HG03571 (cell line): ENCODE results near the gene GHRHR.

Experiments
- ATAC-seq: cut with Tn5 transposase; IDR thresholded peaks from one replicate; pipeline ENCODE4 v1.9.1; 2021; ENCODE audit not compliant: unreplicated experiment

Gene GHRHR

DNA sequence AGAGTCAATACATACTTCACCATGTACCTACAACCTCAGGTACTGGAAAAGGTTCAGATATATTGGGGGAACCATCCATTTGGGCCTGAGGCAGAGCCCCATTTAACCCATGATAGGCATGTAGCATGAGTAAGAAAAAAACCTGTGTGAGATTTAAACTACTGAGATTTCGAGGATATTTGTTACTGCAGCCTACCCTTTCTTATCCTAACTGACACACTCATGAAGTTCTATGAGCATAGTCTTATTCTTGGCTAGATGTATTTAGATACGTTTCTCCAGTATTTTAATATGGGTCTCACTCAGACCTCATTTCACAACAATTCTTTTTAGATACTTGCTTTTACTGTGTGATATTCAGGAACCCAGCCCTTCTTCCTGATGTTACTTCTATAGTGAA is 39.3 kb downstream of the GHRHR start:
- ATAC-seq = no peak

DNA sequence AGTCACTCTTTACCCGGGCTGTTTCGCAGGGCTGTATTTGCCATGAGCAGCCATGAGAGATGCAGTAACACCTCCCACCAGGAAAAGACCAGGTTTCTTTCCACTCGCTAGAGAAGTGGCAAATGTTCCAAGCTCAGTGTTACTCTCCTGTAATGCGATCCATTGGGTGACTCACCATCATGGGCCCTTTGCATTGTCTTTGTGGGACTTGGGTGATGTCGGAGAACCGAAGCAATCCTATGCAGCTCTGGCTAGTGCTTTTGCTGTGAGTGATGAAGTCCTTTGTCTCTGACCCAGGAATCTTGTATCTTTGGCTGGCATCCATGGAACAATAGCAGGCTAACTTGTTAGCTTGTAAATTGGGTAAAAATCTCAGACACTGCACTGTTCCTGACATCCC is 40.0 kb downstream of the GHRHR start:
- no peak for ATAC-seq

DNA sequence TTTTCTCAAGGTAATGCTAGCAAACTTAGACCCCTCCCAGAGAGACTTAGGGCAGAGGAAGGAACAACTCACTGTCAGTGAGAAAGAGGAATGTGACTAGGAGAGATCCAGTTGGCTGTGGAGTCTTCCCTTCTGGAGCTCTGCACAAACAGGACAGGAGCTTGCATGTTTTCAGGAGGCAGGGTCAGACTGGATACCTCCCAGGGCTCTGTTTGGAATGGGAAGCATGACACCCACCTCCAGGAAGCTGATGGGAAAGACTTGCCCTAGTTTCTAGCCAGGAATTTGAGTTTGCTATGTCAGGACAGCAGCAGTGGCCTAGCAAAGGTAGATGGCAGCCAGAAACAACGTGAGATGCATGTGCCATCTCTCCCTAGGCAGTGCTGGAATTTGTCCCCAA is 40.6 kb downstream of the GHRHR start:
- no peak for ATAC-seq

DNA sequence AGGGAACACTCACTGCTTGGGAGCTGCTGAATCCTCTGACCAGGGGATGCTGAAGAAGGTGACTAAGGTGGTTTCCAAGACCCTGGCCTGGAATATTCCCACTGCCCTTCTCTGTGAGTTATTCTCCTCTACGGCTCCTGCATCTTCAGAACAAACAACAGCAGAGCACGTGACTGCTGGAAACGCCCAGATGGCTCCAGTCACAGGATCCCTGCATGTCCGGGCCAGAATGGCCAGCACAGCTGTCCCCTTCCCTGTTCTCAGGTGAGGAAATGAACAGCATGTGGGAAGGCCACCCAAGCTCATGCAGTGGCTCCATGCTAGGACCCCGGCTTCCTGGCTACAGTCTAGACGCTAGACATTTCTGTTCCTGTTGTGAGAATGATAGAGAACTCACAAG is 43.1 kb downstream of the GHRHR start:
- ATAC-seq = no peak

DNA sequence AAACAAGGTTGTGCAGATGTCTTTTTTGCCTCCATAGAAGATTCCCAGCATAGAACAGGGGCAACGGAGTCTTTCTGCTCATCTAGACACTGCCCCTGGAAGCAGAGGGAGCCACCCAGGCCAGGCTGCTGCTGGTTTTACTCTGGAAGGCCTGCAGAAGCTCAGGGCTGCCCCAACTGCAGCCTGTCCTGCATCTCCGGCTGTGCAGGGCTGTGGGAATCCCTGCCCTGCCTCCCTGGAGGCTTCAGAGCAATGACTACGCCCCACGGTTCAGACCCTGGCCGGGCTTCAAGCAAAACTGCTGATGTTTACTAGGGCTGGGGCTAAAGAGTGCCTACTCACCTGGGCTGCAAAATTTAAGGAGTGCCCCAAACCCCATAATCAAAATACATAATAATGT is 43.9 kb downstream of the GHRHR start:
- ATAC-seq = no peak

DNA sequence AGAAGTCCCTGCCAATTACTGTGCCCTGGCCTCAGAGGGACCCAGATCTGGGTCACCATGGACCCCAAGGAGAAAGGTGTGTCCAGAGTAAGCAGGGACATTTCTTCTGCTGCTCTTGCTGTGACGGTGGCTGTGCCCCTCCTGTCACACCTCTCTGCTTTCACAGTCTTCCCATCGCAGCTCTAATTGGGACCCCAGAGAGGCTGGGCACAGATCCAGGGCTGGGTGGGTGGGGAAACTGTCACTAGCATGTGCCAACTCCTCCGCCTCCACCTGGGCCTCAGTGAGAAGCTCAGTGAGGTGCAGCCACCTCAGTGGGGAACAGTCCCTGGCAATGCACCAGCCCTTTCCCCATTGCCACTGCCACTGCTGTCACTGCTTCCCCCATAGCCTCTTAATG is 51.1 kb downstream of the GHRHR start:
- ATAC-seq = no peak

DNA sequence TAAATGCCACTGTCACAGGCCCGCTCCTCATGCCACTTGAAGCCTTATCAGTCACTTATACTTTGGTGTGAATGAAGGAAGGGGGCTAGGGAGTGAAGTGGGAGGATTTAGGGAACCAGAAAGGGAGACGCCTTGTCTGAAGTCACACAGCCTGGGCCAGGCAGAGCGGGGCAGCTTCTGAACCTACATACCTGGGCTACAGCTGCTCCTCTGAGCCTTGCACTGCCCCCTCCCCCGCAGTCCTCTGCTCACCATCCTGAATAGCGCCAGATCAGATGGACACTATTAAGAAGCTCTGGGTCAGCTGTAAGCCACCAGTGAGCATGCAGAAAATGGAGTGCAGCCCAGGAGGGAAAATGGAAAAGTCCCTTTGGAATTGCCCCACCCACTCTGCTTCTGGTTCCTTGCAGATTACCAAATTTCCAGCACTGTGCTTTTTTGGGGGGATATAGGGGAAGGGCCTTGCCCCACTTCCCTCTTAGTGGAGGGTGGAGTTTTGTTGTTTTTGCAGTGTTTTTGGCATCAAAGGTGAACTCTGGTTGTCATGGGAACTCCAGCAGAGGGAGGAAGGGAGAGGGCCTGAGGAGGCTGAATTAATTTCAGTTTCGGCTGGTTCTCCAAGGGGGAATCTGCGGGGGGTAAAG is 53.4 kb downstream of the GHRHR start:
- ATAC-seq = no peak

DNA sequence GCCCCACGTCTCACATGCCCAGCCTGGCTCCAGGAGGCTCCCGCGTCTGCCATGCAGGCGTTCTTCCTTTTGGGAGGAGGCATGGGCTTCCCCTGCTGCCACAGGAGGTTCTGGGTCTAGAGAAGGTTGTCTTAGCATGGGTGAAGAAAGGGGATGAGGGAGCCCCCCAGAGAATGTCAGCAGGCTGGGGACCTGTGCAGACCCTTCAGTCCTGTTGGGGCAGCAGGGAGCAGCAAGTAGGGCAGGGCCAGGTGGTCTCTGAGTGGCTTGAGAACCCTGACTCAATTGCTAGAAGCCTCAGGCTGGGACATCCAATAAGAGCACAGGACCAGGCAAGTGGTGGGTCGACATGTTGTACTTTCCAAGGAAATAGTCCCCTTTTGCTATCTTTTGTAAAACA is 54.0 kb downstream of the GHRHR start:
- no peak for ATAC-seq

DNA sequence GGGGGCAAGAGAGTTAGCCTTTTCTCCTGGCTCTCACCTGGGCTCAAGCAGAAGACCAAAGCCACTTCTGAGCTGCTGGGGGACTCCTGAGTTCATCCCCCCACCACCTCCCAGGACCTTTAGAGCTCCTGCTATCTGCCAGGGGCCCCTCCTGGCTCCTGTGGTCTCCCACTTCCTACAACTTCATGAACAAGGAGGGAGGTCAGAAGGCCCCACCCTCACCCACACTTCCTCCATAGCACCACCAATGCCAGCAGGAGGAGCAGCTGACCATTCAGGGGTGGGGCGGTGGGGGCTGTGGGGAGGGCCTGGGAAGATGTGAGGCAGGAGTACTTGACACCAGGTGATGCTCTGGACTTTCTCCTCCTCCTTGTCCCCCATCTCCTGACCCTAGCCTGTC is 55.8 kb downstream of the GHRHR start:
- no peak for ATAC-seq

DNA sequence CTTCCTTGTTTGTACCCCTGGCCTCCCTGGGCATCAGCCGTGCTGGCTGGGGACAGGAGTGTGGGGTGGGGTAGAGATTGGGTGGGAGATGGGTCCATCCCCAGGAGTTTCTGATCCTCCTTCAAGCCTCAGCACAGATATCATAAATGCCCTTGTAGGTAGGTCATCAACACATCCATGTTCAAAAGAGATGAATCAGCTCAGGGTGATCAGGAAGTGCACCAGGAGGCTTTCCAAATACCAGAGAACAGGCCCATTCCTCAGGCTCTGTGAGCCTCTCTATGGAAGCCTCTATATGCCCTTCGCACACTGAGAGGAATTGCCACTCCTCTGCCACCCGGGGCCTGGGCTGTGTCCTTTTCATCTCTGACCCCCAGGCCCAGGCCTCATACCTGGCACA is 56.4 kb downstream of the GHRHR start:
- no peak for ATAC-seq

DNA sequence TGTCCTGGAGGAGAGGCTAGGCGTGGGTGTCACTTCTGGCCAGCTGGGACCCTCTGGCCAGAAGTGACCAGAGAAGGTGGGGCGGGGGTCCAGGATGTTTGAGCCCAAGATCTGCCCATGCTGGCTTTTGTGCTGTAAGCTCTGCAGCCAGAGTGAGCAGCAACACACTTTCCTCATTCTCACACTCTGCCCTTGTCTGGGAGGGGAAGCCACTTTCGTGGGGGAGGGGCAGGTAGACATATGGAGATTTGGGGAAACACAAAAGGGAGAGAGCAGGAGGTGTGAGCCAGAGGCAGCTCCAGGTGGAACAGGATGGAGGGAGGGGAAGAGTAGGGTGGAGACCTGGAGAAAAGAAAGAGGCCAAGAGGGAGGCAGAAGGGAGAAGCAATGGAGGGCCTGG is 56.9 kb downstream of the GHRHR start:
- ATAC-seq = no peak

DNA sequence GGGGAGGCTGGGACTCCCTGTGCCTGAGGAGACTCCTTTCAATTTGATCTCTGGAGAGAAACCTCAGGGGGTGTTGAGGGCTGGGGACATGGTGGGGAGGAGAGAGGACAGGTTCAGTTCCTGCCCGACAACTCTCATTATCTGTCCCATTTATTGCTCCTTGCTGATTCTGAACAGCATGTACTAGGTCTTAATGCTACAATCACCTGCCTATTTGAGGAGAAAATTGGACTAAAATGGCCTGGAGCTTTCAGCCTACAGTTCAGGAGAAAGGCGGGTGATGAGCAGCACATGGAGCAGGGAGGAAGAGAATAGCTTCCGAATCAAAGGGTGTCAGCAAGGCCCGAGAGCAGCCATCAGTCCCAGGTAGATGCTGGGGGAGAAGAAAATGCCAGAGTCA is 58.4 kb downstream of the GHRHR start:
- no peak for ATAC-seq

DNA sequence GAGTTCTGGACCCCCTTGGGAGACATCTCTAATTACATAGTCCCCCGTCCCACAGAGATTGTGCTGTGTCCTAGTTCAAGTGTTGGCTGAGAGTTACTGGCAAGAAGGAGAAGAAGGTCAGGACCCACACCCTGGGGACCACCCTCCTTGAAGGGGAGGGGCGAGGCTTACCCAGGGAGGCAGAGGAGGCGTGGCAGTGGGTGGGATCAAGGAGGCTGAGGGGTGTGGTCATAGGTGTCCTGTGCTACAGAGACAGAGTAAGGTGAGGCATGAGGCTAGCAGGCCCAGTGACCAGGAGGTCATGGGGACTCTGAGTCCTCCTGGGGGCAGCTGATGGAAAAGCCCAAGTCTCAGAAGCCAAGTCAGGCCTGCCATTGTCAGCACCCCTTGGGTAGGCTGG is 59.0 kb downstream of the GHRHR start:
- no peak for ATAC-seq

DNA sequence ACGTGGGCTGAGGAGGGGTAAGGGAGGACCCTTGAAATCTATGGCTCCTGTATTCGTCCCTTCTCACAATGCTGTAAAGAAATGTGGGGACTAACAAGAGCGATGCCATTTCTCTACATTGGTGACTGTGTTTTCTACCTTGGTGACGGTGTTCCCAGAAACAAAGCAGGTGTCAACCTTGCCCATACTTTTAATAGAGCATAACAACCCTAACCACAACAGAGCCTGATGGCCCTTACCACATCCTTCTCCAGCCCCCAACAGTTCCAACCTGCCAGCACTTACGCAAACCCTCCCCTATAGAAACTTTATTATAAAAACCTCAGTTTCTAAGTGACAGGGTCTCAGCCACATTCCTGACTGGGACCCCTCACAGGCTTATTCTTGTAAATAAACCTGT is 60.1 kb downstream of the GHRHR start:
- peak; percentile 47 for ATAC-seq

DNA sequence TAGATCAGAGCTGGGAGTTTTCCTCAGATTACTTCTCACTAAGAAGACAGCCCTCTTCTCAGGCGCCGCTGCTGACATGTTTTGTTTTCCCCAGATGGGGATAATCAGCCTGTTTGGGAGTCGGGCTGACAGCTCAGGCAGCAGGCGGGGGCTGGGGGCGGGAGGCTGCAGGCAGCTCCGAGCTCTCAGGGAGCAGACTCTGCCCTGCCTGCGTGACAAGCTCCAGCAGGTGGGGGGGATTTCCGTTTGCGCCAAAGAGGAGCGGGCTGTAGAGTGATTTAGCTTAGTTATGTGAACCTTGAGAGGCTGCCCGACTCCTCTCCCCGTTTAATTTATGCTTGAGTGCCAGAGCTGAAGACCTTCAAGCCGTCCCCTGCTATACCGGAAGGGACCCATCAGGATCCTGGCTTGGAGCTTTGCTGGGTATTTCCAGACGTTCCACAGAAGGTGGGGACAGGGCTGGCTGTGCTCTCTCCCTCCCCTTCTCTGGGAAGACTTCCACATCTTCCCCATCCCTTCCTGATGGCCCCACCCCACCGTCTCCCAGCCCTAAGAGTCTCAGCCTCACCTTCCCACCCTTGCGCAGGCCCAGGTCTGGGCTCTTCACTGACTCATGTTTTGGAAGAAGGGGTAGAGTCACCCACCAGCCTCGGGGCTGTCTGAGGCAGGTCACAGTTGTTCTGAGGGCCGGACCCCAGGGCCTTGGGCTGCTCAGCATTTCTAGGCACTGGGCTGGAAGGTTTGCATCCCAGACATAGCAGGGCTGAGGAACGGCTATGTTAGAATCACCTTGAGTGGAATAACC is 63.6 kb downstream of the GHRHR start:
- ATAC-seq = peak; percentile 42

DNA sequence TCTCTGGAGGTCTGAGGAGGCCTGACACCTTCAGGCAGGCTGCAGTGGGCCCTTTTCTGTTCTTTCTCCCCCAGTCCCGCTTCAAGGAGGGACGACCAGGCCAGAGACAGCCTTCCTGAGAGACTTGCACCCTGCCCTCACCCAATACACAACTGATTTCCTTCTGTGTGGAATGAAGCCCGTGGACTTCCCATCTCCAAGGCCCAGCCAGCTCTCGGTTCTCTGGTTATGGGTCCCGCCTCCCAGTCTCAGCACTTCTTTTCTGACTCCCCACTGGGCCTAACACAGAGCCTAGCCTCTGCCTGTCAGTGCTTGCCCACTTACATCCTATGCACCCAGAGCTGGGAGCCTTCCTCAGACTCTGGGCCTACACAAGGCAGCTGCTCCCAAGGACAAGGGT is 64.3 kb downstream of the GHRHR start:
- ATAC-seq = no peak

DNA sequence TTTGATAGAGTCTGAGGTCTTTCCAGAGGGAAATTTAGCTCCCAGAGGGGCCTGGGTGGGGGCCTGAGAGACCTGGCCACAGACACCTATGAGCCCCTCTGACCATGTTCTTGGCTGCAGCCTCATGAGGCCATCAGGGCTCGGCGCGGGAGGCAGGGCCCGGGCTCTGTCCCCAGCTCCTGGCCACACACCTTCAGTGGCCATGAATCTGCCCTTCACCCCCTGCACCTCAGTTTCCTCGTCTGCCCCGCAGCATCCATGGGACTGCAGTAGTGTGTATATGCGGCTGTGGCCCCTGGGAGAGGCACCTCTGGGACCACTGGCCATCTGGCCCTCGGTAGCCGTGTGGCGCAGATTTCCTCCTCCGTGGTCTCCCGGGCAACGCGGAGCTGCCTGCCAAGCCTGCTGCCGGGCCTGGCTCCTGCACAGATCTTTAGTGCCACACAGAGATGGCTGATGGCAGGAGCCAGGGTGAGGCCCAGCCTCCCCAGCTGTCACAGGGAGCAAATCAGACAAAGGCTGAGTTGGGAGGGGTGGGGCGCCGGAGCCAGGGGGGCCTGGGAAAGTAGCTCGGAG is 64.8 kb downstream of the GHRHR start:
- no peak for ATAC-seq
